Tibial nerve (tissue), 4 donors: ENCODE results near the gene KRTAP5-8. TPM values are rescaled to one million over a fixed set of nuclear protein-coding genes. Genes with fewer than 3 reads are reported as not detected.
"Not testable (repeated sequence)": the region's sequence is repeated elsewhere in the genome, so short reads cannot be mapped to it uniquely, and the experiment has no call there.

Experiments used
- DNase-seq, 2 donors: peaks; one replicate each; pipeline ENCODE4 v3.0.0-alpha.2; 2019; ENCODE audit warnings: low spot score in 2 of 2
- H3K27ac ChIP-seq, 4 donors: fragments of 200-600 bp; sonication (generic) in 3 of 4; one replicate each; pipeline ENCODE4 v1.5.1; 2017 to 2019; ENCODE audit warnings: mild to moderate bottlenecking in 1 of 4
- H3K27me3 ChIP-seq, 2 donors: fragments of 200-600 bp; sonication (generic) in 1 of 2; one replicate each; pipeline versions ENCODE4 v1.5.1 to v1.6.0; 2017 to 2019
- H3K36me3 ChIP-seq, 3 donors: fragments of 200-600 bp; sonication (generic); one replicate each; pipeline ENCODE4 v1.5.1; 2018 to 2019
- H3K4me1 ChIP-seq, 4 donors: fragments of 200-600 bp; sonication (generic) in 3 of 4; one replicate each; pipeline ENCODE4 v1.5.1; 2017 to 2019
- H3K4me3 ChIP-seq, 4 donors: fragments of 200-600 bp; sonication (generic) in 3 of 4; one replicate each; pipeline ENCODE4 v1.5.1; 2017 to 2019; ENCODE audit warnings: mild to moderate bottlenecking in 1 of 4, moderate library complexity in 1 of 4
- H3K9me3 ChIP-seq, 4 donors: fragments of 200-600 bp; sonication (generic) in 3 of 4; one replicate each; pipeline ENCODE4 v1.5.1; 2017 to 2019
- CTCF ChIP-seq, 5 experiments: fragments of 200-600 bp in 3 of 5; fragments of 450-650 bp in 2 of 5; sonication (generic) in 3 of 5; IDR thresholded peaks; one replicate each; pipeline ENCODE4 v1.5.1; 2016 to 2019; ENCODE audit warnings: antibody characterized with exemption in 5 of 5, mild to moderate bottlenecking in 3 of 5, moderate library complexity in 2 of 5
- EP300 ChIP-seq, 2 donors: sonication (generic); formaldehyde crosslinking; IDR thresholded peaks; one replicate each; pipeline ENCODE4 v1.6.1; 2017; ENCODE audit warnings: antibody characterized with exemption in 2 of 2, mild to moderate bottlenecking in 1 of 2
- POLR2A ChIP-seq, 2 donors: fragments of 450-650 bp; IDR thresholded peaks; one replicate each; pipeline ENCODE4 v1.6.1; 2017; ENCODE audit warnings: antibody characterized with exemption in 2 of 2, mild to moderate bottlenecking in 2 of 2, moderate library complexity in 2 of 2
- WGBS, 2 donors: methylation state at CpG; one replicate each; pipeline ENCODE4 v1.1.5; 2018; 5-methylcytosine and 5-hydroxymethylcytosine counted together
- total RNA-seq, 4 donors: library from RNA; depleted of rRNA; stranded (reverse); fragments of >200 nt; gene quantifications; one replicate each; pipeline ENCODE4 v1.1.0, GENCODE V29; 2016

Gene KRTAP5-8
- total RNA-seq, 4 donors from 2014 or later = 0.63 to 2.8 TPM; not detected in 2

- no peak for DNase-seq
- no peaks in the 10 kb centered on the region for H3K27me3 ChIP-seq
- no peaks in the 10 kb centered on the region for H3K4me1 ChIP-seq
- 45 to 47% methylated on average over 6 to 7 of the region's 8 CpGs for WGBS, 2 donors
- TF ChIP-seq POLR2A (IDR thresholded peaks at IDR 0.05) (no peak), CTCF (IDR thresholded peaks at IDR 0.05) (no peak), EP300 (IDR thresholded peaks at IDR 0.05) (no peak)
- H3K4me3 ChIP-seq = no peak overlapping the region
- H3K27ac ChIP-seq = no peak overlapping the region
- H3K36me3 ChIP-seq = no peaks in the 10 kb centered on the region
- H3K9me3 ChIP-seq = no peaks in the 10 kb centered on the region
These were observed 31.0 kb downstream of the KRTAP5-8 start for GRCh38 chr11:71568704-71569349.

GRCh38 chr11:71571101-71571850 is 33.5 kb downstream of the KRTAP5-8 start:
- not testable (repeated sequence) for DNase-seq, H3K27me3 ChIP-seq, H3K4me1 ChIP-seq, H3K4me3 ChIP-seq, H3K27ac ChIP-seq, H3K36me3 ChIP-seq, H3K9me3 ChIP-seq
- 79 to 84% methylated on average over 24 to 36 of the region's 39 CpGs for WGBS, 2 donors

- Histone ChIP-seq H3K27ac (no peak overlapping the region), H3K4me3 (no peak overlapping the region), H3K36me3 (no peaks in the 10 kb centered on the region), H3K27me3 (no peaks in the 10 kb centered on the region), H3K4me1 (no peaks in the 10 kb centered on the region), H3K9me3 (no peaks in the 10 kb centered on the region)
- 78 to 88% methylated on average over 11 of the region's 11 CpGs for WGBS, 2 donors
- TF ChIP-seq EP300 (IDR thresholded peaks at IDR 0.05) = no peak
- TF ChIP-seq POLR2A (IDR thresholded peaks at IDR 0.05) = no peak
- no peak for TF ChIP-seq CTCF (IDR thresholded peaks at IDR 0.05)
- no peak for DNase-seq
These were observed 35.0 kb downstream of the KRTAP5-8 start for GRCh38 chr11:71572811-71573210.

GRCh38 chr11:71574418-71574817 is 36.6 kb downstream of the KRTAP5-8 start:
- Histone ChIP-seq H3K36me3 (no peaks in the 10 kb centered on the region), H3K9me3 (no peaks in the 10 kb centered on the region), H3K4me1 (no peaks in the 10 kb centered on the region), H3K4me3 (no peak overlapping the region), H3K27ac (no peak overlapping the region), H3K27me3 (no peaks in the 10 kb centered on the region)
- no peak for TF ChIP-seq CTCF (IDR thresholded peaks at IDR 0.05)
- no peak for TF ChIP-seq POLR2A (IDR thresholded peaks at IDR 0.05)
- TF ChIP-seq EP300 (IDR thresholded peaks at IDR 0.05) = no peak
- WGBS, 2 donors = 81 to 82% methylated on average over 5 of the region's 5 CpGs
- no peak for DNase-seq

GRCh38 chr11:71575723-71576424 is 38.0 kb downstream of the KRTAP5-8 start:
- TF ChIP-seq POLR2A (IDR thresholded peaks at IDR 0.05) (no peak), CTCF (IDR thresholded peaks at IDR 0.05) (no peak), EP300 (IDR thresholded peaks at IDR 0.05) (no peak)
- WGBS, 2 donors = 77 to 78% methylated on average over 4 of the region's 4 CpGs
- Histone ChIP-seq H3K27ac (no peak overlapping the region), H3K36me3 (no peaks in the 10 kb centered on the region), H3K4me3 (no peak overlapping the region), H3K4me1 (peaks cover 0 to 4% (median 0%) of the 10 kb centered on the region in 4 donors), H3K27me3 (no peaks in the 10 kb centered on the region), H3K9me3 (no peaks in the 10 kb centered on the region)
- no peak for DNase-seq

GRCh38 chr11:71576688-71577465 is 39.1 kb downstream of the KRTAP5-8 start:
- not testable (repeated sequence) for DNase-seq, H3K4me1 ChIP-seq, H3K36me3 ChIP-seq, H3K9me3 ChIP-seq, H3K4me3 ChIP-seq, H3K27ac ChIP-seq, H3K27me3 ChIP-seq
- 85 to 89% methylated on average over 22 to 39 of the region's 41 CpGs for WGBS, 2 donors
